HG02981 (cell line): ENCODE results near the gene PRF1.
A peak's percentile ranks its signal among the peaks of the same experiment; 100 is the strongest.

Experiments used
- ATAC-seq: cut with Tn5 transposase; IDR thresholded peaks from one replicate; pipeline ENCODE4 v1.9.1; 2021; ENCODE audit warnings: mild to moderate bottlenecking, moderate library complexity; ENCODE audit not compliant: unreplicated experiment

Gene PRF1

GRCh38 chr10:70562036-70562755 lies 40.3 kb downstream of the PRF1 start:
- no peak for ATAC-seq

- ATAC-seq = no peak
These were observed 41.0 kb downstream of the PRF1 start for GRCh38 chr10:70561558-70561957.

GRCh38 chr10:70561070-70561469 lies 41.5 kb downstream of the PRF1 start:
- ATAC-seq = no peak

- no peak for ATAC-seq
These were observed 42.0 kb downstream of the PRF1 start for GRCh38 chr10:70560511-70560941.

GRCh38 chr10:70559861-70560260 lies 42.7 kb downstream of the PRF1 start:
- no peak for ATAC-seq

GRCh38 chr10:70558871-70559810 lies 43.4 kb downstream of the PRF1 start:
- peak; percentile 49 for ATAC-seq

GRCh38 chr10:70558295-70558694 lies 44.2 kb downstream of the PRF1 start:
- no peak for ATAC-seq

- no peak for ATAC-seq
These were observed 44.7 kb downstream of the PRF1 start for GRCh38 chr10:70557876-70558275.

- ATAC-seq = no peak
These were observed 45.3 kb downstream of the PRF1 start for GRCh38 chr10:70557086-70557845.

- ATAC-seq = no peak
These were observed 47.2 kb downstream of the PRF1 start for GRCh38 chr10:70555371-70555770.

- ATAC-seq = no peak
These were observed 50.0 kb downstream of the PRF1 start for GRCh38 chr10:70552586-70552985.

- no peak for ATAC-seq
These were observed 50.5 kb downstream of the PRF1 start for GRCh38 chr10:70551971-70552422.

- no peak for ATAC-seq
These were observed 51.1 kb downstream of the PRF1 start for GRCh38 chr10:70551466-70551865.

- no peak for ATAC-seq
These were observed 52.1 kb downstream of the PRF1 start for GRCh38 chr10:70550459-70550858.

GRCh38 chr10:70549962-70550458 lies 52.5 kb downstream of the PRF1 start:
- no peak for ATAC-seq

GRCh38 chr10:70549351-70549961 lies 53.1 kb downstream of the PRF1 start:
- no peak for ATAC-seq
